HG03097 (cell line): ENCODE measurements around the gene GALNT16.

Experiments
- ATAC-seq: cut with Tn5 transposase; IDR thresholded peaks from one replicate; pipeline ENCODE4 v1.9.1; 2021; ENCODE audit not compliant: unreplicated experiment, low FRiP score

Gene GALNT16

DNA sequence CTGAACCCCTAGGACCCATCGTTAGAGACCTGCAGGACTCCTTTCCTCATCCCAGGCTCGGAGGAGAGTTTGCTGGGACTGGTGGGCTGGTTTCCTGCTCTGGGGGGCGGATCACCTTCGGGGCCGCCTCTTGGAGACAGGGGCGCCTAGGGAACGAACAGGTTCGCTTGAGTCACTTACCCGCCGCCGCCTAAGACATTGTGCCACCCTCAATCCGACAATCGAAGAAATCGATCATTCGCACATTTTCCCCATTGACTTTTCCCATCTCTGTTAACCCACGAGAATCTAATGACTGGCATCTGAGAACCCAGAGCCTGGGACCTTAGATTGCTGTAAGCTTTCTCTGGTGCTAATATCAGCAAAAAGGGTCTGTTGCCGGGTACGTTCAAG, 138.9 kb downstream of the GALNT16 start:
- no peak for ATAC-seq

DNA sequence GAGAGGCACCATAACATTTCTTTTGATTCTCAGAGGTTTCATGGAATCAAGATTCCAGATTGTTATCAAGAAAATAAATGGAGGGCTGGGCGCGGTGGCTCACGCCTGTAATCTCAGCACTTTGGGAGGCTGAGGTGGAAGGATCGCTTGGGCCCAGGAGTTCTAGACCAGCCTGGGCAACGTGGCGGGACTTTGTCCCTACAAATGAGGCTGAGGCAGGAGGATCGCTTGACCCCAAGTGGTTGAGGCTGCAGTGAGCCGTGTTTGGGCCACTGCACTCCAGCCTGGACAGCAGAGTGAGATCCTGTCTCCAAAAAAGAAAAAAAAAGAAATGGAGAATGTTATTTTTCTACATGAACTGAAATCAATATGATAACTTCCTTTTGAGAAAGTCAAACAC, 139.8 kb downstream of the GALNT16 start:
- no peak for ATAC-seq

DNA sequence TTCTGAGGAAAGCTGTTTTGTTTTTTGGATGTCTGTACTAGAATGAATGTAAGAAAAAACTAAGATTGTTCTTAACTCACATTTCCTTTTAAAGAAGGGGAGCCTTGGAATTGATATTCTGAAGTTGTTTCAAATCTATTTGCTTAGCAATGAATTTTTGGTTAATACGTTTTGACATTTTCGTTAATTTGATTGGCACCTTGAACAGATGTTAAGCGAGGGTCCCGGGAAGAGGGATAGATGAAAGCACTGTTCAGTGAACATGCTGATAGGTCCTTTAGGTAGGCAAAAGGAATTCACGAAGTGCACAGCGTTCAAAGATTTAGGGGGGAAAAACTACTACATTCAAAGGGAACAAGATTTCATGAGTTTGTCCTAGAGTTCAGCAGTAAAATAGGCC, 140.2 kb downstream of the GALNT16 start:
- ATAC-seq, result no peak

DNA sequence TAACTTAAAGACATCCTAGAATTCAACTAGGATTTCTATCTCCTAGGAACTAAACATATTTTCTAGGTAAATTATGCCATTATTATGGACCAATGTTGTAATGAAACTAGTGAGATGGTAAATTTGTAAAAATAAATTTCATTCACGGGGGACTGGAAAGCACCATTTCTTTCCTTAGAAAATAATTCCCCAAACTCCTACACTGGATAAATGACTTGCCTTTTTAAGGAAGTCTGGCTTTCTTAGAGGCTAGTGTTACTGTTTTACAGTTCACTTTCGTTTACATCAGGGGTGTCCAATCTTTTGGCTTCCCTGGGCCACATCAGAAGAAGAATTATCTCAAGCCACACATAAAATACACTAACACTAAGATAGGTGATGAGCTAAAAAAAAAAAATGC, 141.9 kb downstream of the GALNT16 start:
- no peak for ATAC-seq

DNA sequence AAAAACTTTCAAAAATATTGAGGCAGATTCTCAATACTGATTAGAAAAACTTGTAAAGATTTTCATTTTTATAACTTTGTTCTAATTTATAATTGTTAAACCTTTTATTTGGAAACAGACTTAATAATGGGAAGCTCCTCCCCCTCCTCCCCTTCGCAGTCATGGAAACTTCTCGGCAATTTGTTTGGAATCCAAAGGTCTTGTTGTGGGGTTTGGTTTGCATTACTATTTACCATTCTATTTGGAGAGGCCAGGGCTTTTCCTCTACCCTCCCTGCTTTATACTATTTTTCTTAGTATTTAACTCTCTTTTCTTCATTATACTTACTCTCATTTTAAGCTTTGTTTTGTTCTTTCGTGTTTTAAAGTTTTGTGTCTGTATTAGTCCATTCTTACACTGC, 144.5 kb downstream of the GALNT16 start:
- no peak for ATAC-seq

DNA sequence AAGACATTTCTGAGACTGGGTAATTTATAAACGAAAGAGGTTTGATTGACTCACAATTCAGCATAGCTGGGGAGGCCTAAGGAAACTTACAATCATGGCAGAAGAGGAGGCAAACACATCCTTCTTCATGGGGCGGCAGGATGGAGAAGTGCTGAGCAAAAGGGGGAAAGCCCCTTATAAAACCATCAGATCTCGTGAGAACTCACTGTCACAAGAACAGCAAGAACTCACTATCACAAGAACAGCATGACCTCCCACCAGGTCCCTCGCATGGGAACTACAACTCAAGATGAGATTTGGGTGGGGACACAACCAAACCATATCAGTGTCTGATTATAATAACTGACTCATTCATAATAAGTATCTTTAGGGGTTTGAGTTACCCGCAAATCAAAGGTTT, 144.9 kb downstream of the GALNT16 start:
- ATAC-seq, result no peak

DNA sequence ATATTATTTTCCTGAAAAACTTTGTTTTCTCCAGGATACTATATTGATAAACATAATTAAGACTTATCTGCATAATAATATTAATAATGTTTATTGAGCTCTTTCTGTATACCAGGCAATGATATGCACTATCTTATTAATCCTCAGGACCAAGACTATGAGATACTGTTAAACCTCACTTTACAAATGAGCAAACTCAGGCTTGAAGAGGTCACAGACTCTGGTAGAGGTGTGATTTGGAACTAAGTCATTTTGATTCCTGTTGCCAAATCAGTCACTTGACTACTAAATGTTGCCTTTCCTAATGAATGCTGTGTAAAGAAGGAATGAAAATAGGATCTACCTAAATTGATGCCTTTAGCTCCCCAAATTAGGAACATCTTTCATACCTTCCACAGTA, 145.8 kb downstream of the GALNT16 start:
- ATAC-seq, result no peak
